ACHN (cell line): ENCODE measurements around the gene MBD3.

Source experiments
- DNase-seq: peaks from one replicate; pipeline ENCODE4 v3.0.0-alpha.2; 2015
- in situ Hi-C: cut with HindIII; loops from 2 replicates; pipeline ENCODE4 v1.10.0; 2017; ENCODE audit warnings: low sequenced_read_pairs, low pct_ligation_motif_present, low pct_unique_long_range_greater_than_20kb

The MBD3 gene

GRCh38 chr19:1528596-1529429 lies 63.9 kb downstream of the MBD3 start:
- in situ Hi-C loops = no loop called here
- DNase-seq = no peak

GRCh38 chr19:1527650-1528309 lies 64.9 kb downstream of the MBD3 start:
- in situ Hi-C loops = no loop called here
- no peak for DNase-seq

- no peak for DNase-seq
- in situ Hi-C loops = no loop called here
Observed at GRCh38 chr19:1526979-1527649, 65.6 kb downstream of the MBD3 start.

GRCh38 chr19:1526066-1526778 lies 66.4 kb downstream of the MBD3 start:
- in situ Hi-C loops = no loop called here
- DNase-seq = no peak

GRCh38 chr19:1525343-1525742 lies 67.3 kb downstream of the MBD3 start:
- in situ Hi-C loops = no loop called here
- no peak for DNase-seq

GRCh38 chr19:1524972-1525325 lies 67.7 kb downstream of the MBD3 start:
- no peak for DNase-seq
- in situ Hi-C loops = no loop called here

GRCh38 chr19:1524287-1524971 lies 68.2 kb downstream of the MBD3 start:
- in situ Hi-C loops = no loop called here

More at GRCh38 chr19:1524287-1524971, 68.2 kb downstream of the MBD3 start:
- DNase-seq = no peak
